Effector CD4-positive, alpha-beta T cell (primary cell): Measurements from ENCODE around the gene CCDC7.
"Not testable (repeated sequence)": the region's sequence is repeated elsewhere in the genome, so short reads cannot be mapped to it uniquely, and the experiment has no call there.

ENCODE experiments used
- DNase-seq: peaks from one replicate; pipeline ENCODE4 v3.0.0-alpha.2; 2020

The CCDC7 gene

GRCh38 chr10:32738958-32739357, 293.0 kb downstream of the CCDC7 start:
- DNase-seq: no peak

DNA sequence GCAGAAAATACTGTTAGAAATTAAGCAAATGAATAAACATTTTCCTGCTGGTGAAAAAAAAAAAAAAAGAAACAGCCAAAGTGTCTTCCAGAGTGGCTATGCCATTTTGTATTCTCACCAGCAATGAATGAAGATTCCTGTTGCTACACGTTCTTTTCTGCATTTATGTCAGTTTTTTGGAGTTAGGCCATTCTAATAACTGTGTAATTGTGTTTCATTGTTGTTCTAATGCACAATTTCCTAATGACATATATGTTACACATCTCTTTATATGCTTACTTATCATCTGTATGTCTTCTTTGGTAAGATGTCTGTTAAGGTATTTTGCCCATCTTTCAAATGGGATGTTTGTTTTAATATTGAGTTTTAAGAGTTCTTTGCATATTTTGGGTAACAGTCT, 298.4 kb downstream of the CCDC7 start:
- no peak for DNase-seq

DNA sequence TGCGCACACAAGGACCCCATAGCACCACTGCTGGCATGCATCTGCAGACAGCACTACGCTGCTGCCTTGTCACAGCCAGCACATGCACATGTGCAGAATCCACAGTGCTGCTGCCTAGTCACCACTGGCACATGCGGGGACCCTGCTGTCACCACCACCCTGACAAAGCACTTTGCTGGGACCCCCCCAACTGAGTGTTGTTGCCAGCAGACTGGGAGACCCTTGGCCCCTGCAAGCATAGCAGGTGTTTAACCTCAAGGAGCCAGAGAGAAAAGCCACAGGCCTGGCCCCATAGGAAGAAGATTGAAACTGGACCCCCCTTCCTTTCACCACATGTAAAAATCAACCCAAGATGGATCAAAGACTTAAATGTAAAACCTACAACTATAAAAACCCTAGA, 300.9 kb downstream of the CCDC7 start:
- no peak for DNase-seq

DNA sequence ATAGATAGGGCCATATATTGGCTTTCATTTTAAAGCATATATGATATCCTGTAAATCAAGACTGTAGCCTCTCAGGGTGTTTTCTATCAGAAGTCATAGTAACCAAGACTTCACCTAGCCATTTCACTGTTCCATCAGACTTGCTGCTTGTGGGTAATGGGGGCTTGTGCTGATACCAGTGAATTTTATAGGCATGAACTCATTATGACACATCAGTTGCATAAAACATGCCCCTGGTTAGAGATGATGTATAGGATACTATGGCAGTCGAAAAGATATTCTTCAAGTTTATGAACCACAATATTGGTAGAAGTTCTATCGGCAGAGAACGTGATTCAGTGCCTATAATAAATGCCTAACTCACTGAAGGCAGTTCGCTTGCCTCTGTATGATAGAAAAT, 305.6 kb downstream of the CCDC7 start:
- no peak for DNase-seq

GRCh38 chr10:32754900-32755299, 309.0 kb downstream of the CCDC7 start:
- not testable (repeated sequence) for DNase-seq

GRCh38 chr10:32771217-32771616, 325.3 kb downstream of the CCDC7 start:
- DNase-seq: no peak

DNA sequence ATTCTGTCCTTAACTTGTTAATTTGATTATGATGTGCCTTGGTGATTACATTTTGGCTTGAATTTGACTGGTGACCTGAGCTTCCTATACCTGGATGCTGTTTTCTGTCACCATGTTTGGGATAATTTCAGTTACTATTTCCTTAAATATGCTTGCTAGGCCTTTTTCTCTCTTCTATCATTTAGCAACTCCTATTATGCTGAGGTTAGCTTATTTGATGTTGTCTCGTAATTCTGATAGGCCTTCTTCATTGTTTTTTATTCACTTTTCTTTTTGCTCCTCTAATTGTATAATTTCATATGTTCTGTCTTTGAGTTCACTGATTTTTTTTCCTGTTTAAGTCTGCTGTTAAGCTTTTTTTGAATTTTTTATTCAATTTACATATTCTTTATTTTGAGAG, 327.2 kb downstream of the CCDC7 start:
- DNase-seq: no peak

DNA sequence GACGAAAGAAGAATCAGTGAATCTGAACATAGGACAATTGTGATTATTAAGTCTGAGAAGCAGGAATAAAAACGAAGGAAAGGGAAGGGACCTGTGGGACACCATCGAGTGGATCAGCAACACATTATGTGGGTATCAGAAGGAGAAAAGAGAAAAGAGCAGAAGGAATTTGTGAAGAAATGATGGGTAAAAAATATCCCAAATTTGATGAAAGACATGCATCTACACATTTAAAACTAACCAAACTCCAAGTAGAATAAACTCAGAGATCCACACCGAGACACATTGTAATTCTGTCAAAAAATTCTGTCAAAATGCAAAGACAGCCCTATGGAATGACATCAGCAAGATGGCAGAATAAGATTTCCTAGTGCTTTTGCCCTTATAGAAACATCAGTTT, 341.0 kb downstream of the CCDC7 start:
- no peak for DNase-seq

DNA sequence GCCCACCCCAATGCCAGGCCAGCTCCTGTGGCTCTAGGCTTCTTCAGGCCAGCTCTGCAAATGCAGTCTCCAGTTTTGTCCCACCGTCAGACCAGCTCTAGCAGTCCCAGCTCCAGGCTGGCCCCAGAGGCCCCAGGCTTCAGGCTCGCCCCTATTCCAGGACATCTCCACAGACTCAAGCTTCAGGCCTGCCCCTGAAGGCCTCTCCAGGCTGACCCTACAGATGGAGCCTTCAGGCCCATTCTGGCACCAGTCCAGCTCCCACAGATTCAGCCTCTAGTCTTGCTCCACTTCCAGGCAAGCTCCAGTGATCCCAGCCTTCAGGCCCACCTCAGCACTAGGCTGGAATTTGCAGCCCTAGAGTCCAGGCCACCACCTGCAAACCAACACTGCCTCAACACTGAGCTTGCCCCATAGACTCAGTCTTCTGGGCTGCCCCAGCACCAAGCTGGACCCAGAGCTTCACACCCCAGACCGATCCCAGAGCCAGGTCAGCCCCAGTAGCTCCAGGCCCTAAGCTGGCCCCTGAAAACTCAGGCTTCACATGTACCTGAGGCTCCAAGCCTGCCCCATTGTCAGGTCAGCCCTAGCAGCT, 341.8 kb downstream of the CCDC7 start:
- no peak for DNase-seq

- no peak for DNase-seq
These were observed 342.4 kb downstream of the CCDC7 start for GRCh38 chr10:32788359-32788758.

DNA sequence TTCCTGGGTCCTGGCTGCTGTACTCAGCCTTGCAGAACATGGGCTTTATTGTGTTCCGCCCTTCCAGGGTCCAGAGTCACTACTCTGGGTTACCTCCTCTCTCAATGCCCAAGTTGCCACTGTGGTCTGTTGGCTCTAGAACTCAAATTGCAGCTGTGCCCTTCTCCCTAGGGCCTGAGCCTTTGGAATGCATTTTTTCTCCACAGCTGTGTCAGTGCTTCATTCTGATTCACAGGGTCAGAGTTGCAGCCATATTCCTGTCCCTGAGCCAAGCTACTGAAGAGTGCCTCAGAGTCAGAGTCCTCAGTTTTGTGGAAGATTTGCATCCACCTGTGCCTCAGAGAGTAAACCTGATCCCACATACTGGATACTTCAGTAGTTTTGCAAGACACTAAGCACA, 344.5 kb downstream of the CCDC7 start:
- no peak for DNase-seq

DNA sequence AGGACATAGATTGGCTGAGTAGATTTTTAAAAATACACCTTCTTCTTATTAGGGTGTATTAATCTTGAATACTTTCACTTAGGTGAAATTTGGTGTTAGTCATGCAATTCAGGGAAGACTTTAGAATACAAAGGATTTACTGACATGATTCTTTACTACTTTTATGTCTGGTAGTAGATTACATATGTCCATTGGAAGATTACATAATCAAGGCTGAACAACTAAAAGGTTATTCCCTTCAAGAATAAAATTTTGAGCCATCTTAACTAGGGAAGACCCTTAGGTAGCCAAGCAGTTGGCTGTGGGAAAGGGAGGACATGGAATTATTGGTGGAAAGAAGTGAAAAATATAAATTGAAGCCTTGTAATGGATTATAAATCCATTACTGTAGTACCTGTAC, 347.1 kb downstream of the CCDC7 start:
- no peak for DNase-seq

DNA sequence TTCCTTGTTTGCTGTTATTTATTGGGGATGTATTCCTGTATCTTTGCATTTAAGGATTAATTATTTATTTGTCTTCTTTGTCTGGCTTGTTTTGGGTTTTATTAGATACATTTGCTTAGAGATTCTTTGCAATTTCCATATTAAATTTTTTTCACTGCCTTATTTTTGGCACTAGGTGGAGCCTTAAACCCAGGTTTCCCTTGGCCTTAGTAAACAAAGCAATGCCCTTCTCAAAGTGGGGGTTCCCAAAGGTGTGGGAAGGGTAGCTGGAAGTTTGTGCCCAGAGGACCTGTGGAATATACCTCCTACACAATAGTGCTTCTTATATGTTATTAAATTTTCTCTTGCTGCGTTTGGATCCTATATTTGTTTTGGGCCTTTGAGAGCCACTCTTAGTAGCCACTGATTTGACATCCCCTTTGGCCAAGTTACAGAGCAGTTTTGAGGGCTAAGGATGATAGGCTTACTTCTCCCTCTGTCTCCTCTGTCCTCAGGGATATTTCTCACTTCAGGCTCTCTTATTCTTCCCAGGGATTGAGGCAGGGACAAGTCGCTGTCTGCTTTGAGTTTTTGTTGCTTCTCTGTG, 349.8 kb downstream of the CCDC7 start:
- no peak for DNase-seq

GRCh38 chr10:32797393-32797792, 351.5 kb downstream of the CCDC7 start:
- not testable (repeated sequence) for DNase-seq

GRCh38 chr10:32846974-32847373, 401.0 kb downstream of the CCDC7 start:
- no peak for DNase-seq

DNA sequence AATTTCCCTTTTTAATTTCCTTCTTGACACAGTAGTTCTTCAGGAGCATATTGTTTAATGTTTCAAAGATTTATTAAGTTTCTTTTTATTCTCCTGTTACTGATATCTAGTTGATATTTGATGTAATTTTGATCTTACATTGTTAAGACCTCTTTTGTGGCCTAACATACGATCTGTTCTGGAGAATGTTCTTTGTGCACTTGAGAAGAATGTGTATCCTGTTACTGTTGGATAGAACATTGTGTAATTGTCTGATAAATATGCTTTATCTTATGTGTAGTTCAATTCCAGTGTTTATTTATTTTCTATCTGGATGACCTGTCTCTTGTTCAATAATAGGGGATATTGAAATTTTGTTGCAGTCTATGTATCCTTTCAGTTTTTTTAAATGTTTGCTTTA, 405.4 kb downstream of the CCDC7 start:
- DNase-seq: no peak

GRCh38 chr10:32854435-32854834, 408.5 kb downstream of the CCDC7 start:
- no peak for DNase-seq

GRCh38 chr10:32865170-32865569, 419.2 kb downstream of the CCDC7 start:
- DNase-seq: no peak

DNA sequence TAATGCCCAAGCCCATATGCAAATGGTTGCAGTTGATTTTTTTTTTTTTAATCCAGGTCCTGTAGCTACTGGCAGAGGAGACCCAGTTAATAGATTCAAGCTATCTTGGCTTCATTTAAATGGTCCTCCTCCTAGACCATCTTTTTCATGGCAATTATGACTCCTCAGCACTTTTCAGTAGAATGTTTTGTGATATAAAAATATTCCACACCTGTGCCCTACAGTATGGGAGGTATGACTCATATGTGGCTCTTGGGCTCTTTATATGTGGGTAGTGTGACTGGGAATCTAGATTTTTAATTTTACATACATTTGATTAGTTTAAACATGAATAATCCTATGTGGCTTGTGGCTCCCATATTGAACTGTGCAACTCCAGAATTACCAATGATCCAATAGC, 432.0 kb downstream of the CCDC7 start:
- DNase-seq: no peak

GRCh38 chr10:32878646-32879045, 432.7 kb downstream of the CCDC7 start:
- no peak for DNase-seq

- DNase-seq: no peak
These were observed 436.1 kb downstream of the CCDC7 start for GRCh38 chr10:32882076-32882475.

DNA sequence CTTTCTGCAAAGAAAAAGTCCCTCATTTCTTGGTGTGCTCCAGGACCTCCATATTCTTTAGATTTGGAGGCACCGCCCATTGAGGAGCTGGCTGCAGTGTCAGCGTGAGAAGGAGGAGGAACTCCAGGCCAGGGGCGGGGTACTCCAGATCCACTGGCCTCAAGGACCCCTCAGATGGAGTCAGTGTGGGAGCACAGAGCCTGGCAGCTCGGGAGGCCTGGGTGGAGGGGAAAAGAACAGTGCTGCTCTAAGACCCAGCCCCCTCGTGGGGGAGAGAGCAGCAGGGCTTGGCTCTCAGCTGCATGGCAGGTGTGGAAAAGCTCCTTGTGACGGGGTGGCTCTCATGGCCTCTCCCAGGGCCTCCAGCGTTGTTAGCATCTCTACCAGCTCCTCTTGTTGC, 441.5 kb downstream of the CCDC7 start:
- DNase-seq: no peak

- no peak for DNase-seq
These were observed 442.4 kb downstream of the CCDC7 start for GRCh38 chr10:32888161-32888927.

DNA sequence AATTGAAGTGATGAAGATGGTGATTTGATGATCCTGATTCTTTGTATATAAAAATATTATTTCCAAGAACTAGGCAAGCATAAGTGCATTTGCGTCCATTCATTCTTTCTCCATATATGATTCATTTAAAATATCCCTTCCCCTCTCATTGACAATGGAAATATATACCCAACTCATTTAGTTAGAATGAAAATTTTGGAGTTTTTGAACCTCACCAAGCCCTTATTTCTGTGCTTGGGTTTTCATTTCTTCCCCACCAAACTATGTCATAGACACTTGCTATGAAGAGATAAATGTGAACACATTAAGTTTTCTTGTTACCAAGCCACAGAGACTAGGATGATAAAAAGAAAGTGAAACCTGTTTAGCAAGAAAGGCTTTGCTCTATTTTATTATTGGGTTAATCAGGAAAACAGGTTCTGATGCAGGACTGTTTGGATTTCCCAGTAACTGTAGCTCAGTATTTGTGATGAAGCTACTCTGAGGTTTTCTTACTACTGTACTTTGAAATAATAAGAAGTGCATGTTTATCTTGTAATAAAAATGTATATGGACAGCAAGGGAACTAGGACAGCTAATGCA, 443.8 kb downstream of the CCDC7 start:
- no peak for DNase-seq
